H1 (cell line): ENCODE measurements around the gene SUGP2. TPM values are rescaled to one million over a fixed set of nuclear protein-coding genes. Genes with fewer than 3 reads are reported as not detected.

Experiments used
- CTCF ChIA-PET: fragments of 300-600 bp; sonication (Branson Sonifier 250); formaldehyde crosslinking; loops from one replicate; lab custom pipeline; 2021; ENCODE audit not compliant: partially characterized antibody; lab: Charles Lee
- POLR2A ChIA-PET: fragments of 300-600 bp; sonication (Branson Sonifier 250); formaldehyde crosslinking; loops from one replicate; lab custom pipeline; 2021; ENCODE audit warnings: inconsistent platforms; ENCODE audit not compliant: partially characterized antibody; lab: Charles Lee
- DNase-seq, 2 experiments: peaks; one replicate each; pipeline versions ENCODE4 v3.0.0 to v3.0.0-alpha.2; 2010 to 2022; ENCODE audit warnings: low spot score in 2 of 2, low read depth in 1 of 2, mixed read lengths in 1 of 2
- FAIRE-seq: peaks from 2 replicates; lab custom pipeline; 2011; peaks lifted over from hg19 to GRCh38; lab: Jason Lieb, UNC
- H2AFZ ChIP-seq: 2 replicates; pipeline ENCODE4 v1.8.1; 2012; ENCODE audit warnings: low read length, inconsistent platforms
- H2AK5ac ChIP-seq: 2 replicates; pipeline ENCODE4 v1.6.1; 2013; ENCODE audit warnings: low read depth, low read length
- H2BK120ac ChIP-seq: replicated peaks from 2 replicates; pipeline ENCODE3; 2013; ENCODE audit warnings: low read depth, low read length, inconsistent platforms
- H2BK12ac ChIP-seq: 2 replicates; pipeline ENCODE4 v1.6.1; 2013; ENCODE audit warnings: low read depth, low read length
- H2BK15ac ChIP-seq: 2 replicates; pipeline ENCODE4 v1.6.1; 2013; ENCODE audit warnings: low read length
- H2BK20ac ChIP-seq: 2 replicates; pipeline ENCODE4 v1.6.1; 2013; ENCODE audit warnings: low read length
- H2BK5ac ChIP-seq: 2 replicates; pipeline ENCODE4 v1.6.1; 2013; ENCODE audit warnings: low read depth, low read length
- H3K14ac ChIP-seq: 2 replicates; pipeline ENCODE4 v1.6.1; 2013; ENCODE audit warnings: inconsistent platforms; ENCODE audit not compliant: insufficient read length
- H3K18ac ChIP-seq: 2 replicates; pipeline ENCODE4 v1.6.1; 2013; ENCODE audit warnings: low read length; ENCODE audit errors: extremely low read depth
- H3K23ac ChIP-seq: 2 replicates; pipeline ENCODE4 v1.6.1; 2013; ENCODE audit warnings: inconsistent platforms; ENCODE audit not compliant: insufficient read length
- H3K23me2 ChIP-seq: 2 replicates; pipeline ENCODE4 v1.6.1; 2013; ENCODE audit warnings: low read depth, low read length
- H3K27ac ChIP-seq: 2 replicates; pipeline ENCODE4 v1.6.1; 2011; ENCODE audit warnings: low read depth, low read length, inconsistent platforms
- H3K27me3 ChIP-seq, 4 experiments: replicated peaks in 1 of 4; 1 replicate in 1 of 4; 2 replicates in 3 of 4; pipeline versions ENCODE4 v1.6.1 to v1.8.1; 2011 to 2013; ENCODE audit warnings: low read length in 3 of 4, mild to moderate bottlenecking in 3 of 4, inconsistent platforms in 2 of 4, mixed read lengths in 2 of 4, moderate library complexity in 1 of 4; ENCODE audit not compliant: control insufficient read depth in 3 of 4, insufficient read depth in 3 of 4; ENCODE audit errors: extremely low read depth in 1 of 4
- H3K36me3 ChIP-seq, 4 experiments: 2 replicates each; pipeline versions ENCODE4 v1.6.1 to v1.8.1; 2011 to 2013; ENCODE audit warnings: mild to moderate bottlenecking in 4 of 4, low read length in 3 of 4, moderate library complexity in 2 of 4, control low read depth in 1 of 4, inconsistent platforms in 1 of 4; ENCODE audit not compliant: insufficient read depth in 4 of 4, control insufficient read depth in 2 of 4
- H3K4ac ChIP-seq: replicated peaks from 2 replicates; pipeline ENCODE3; 2013; ENCODE audit warnings: low read length, low read depth, mixed read lengths, inconsistent platforms; ENCODE audit not compliant: insufficient read length
- H3K4me1 ChIP-seq, 4 experiments: replicated peaks in 1 of 4; 1 replicate in 1 of 4; 2 replicates in 3 of 4; pipeline versions ENCODE4 v1.6.1 to v1.8.1; 2011 to 2013; ENCODE audit warnings: low read length in 3 of 4, inconsistent platforms in 2 of 4, mixed read lengths in 1 of 4; ENCODE audit not compliant: insufficient read depth in 4 of 4, control insufficient read depth in 3 of 4
- H3K4me2 ChIP-seq, 2 experiments: 2 replicates each; pipeline versions ENCODE4 v1.6.1 to v1.8.1; 2011 to 2013; ENCODE audit warnings: low read depth in 2 of 2, low read length in 2 of 2, control low read depth in 1 of 2, inconsistent platforms in 1 of 2, mild to moderate bottlenecking in 1 of 2; ENCODE audit not compliant: insufficient read depth in 1 of 2
- H3K4me3 ChIP-seq, 4 experiments: fragments of 200-600, 300-600 bp in 1 of 4; sonication (generic), shearing (Covaris generic), sonication (Bioruptor Twin) in 1 of 4; 2 replicates each; pipeline versions ENCODE4 v1.5.1 to v1.8.1; 2011 to 2016; ENCODE audit warnings: low read length in 4 of 4, low read depth in 3 of 4, control low read depth in 2 of 4, inconsistent platforms in 2 of 4, mild to moderate bottlenecking in 2 of 4, mixed read lengths in 1 of 4, moderate library complexity in 1 of 4; ENCODE audit not compliant: insufficient read depth in 2 of 4; ENCODE audit errors: extremely low read depth in 1 of 4
- H3K56ac ChIP-seq: replicated peaks from 2 replicates; pipeline ENCODE3; 2013; ENCODE audit warnings: low read depth, mild to moderate bottlenecking, mixed read lengths, low read length, inconsistent platforms; ENCODE audit not compliant: insufficient read length
- H3K79me1 ChIP-seq: 2 replicates; pipeline ENCODE4 v1.6.1; 2013; ENCODE audit warnings: low read depth, low read length, control low read depth
- H3K79me2 ChIP-seq, 2 experiments: 2 replicates each; pipeline versions ENCODE4 v1.6.1 to v1.8.1; 2012 to 2013; ENCODE audit warnings: low read length in 2 of 2, mild to moderate bottlenecking in 2 of 2, inconsistent platforms in 1 of 2; ENCODE audit not compliant: insufficient read depth in 2 of 2, control insufficient read depth in 1 of 2
- H3K9ac ChIP-seq, 4 experiments: replicated peaks in 1 of 4; 1 replicate in 1 of 4; 2 replicates in 3 of 4; pipeline versions ENCODE4 v1.6.1 to v1.8.1; 2011 to 2013; ENCODE audit warnings: low read depth in 3 of 4, low read length in 3 of 4, control low read depth in 2 of 4, mild to moderate bottlenecking in 2 of 4, moderate library complexity in 2 of 4, inconsistent platforms in 1 of 4; ENCODE audit errors: extremely low read depth in 1 of 4
- H3K9me3 ChIP-seq, 2 experiments: 2 replicates each; pipeline versions ENCODE4 v1.6.1 to v1.8.1; 2012 to 2013; ENCODE audit warnings: mild to moderate bottlenecking in 2 of 2, moderate library complexity in 2 of 2, control low read depth in 1 of 2, inconsistent platforms in 1 of 2, low read depth in 1 of 2, low read length in 1 of 2, mixed read lengths in 1 of 2; ENCODE audit not compliant: insufficient read depth in 2 of 2
- H4K20me1 ChIP-seq, 2 experiments: replicated peaks in 1 of 2; 2 replicates each; pipeline versions ENCODE3 to v1.8.1; 2011 to 2013; ENCODE audit warnings: inconsistent platforms in 2 of 2, low read length in 2 of 2, mild to moderate bottlenecking in 1 of 2; ENCODE audit not compliant: insufficient read depth in 2 of 2, control insufficient read depth in 1 of 2
- H4K5ac ChIP-seq: 2 replicates; pipeline ENCODE4 v1.6.1; 2013; ENCODE audit warnings: low read length, low read depth, mixed read lengths, inconsistent platforms; ENCODE audit not compliant: insufficient read length
- H4K8ac ChIP-seq: 2 replicates; pipeline ENCODE4 v1.8.0; 2013; ENCODE audit warnings: mild to moderate bottlenecking, moderate library complexity, low read length, inconsistent platforms; ENCODE audit not compliant: insufficient read depth; ENCODE audit errors: extremely low read depth
- H4K91ac ChIP-seq: replicated peaks from 2 replicates; pipeline ENCODE3; 2013; ENCODE audit warnings: low read length, mixed read lengths, inconsistent platforms; ENCODE audit not compliant: insufficient read length
- CBX5 ChIP-seq: fragments of 300-800, 300-1000 bp; sonication (generic); IDR thresholded peaks from 2 replicates; pipeline ENCODE4 v1.7.1; 2016; ENCODE audit warnings: antibody characterized with exemption, low read length, low read depth
- JUN ChIP-seq: IDR thresholded peaks from 2 replicates; pipeline ENCODE4 v1.6.1; 2011; ENCODE audit warnings: low read depth, mild to moderate bottlenecking, improper control_type of control experiment, low read length
- KDM5A ChIP-seq: fragments of 200-600 bp; IDR thresholded peaks from 2 replicates; pipeline ENCODE4 v1.7.1; 2012; ENCODE audit warnings: mild to moderate bottlenecking, low read length, inconsistent platforms, mixed read lengths
- MAFK ChIP-seq: IDR thresholded peaks from 2 replicates; pipeline ENCODE4 v1.6.1; 2012; ENCODE audit warnings: low read depth, mild to moderate bottlenecking, improper control_type of control experiment, low read length
- NRF1 ChIP-seq: IDR thresholded peaks from 2 replicates; pipeline ENCODE4 v1.6.1; 2011; ENCODE audit warnings: mild to moderate bottlenecking, low read depth, low read length, improper control_type of control experiment
- RFX5 ChIP-seq: IDR thresholded peaks from 2 replicates; pipeline ENCODE4 v1.6.1; 2011; ENCODE audit warnings: low read depth, low read length, improper control_type of control experiment, borderline replicate concordance
- SIN3A ChIP-seq, 2 experiments: IDR thresholded peaks in 1 of 2; conservative IDR thresholded peaks in 1 of 2; 2 replicates each; pipeline ENCODE4 v1.6.1; 2011 to 2012; ENCODE audit warnings: low read length in 2 of 2, improper control_type of control experiment in 1 of 2, low read depth in 1 of 2, mild to moderate bottlenecking in 1 of 2
- SIRT6 ChIP-seq: IDR thresholded peaks from one replicate; pipeline ENCODE4 v1.7.1; 2012; ENCODE audit warnings: low read length, inconsistent platforms
- TBP ChIP-seq: IDR thresholded peaks from 2 replicates; pipeline ENCODE4 v1.6.1; 2011; ENCODE audit warnings: low read depth, low read length, improper control_type of control experiment
- TEAD4 ChIP-seq: IDR thresholded peaks from 2 replicates; pipeline ENCODE4 v1.6.1; 2012; ENCODE audit warnings: low read depth, low read length, inconsistent platforms, mixed read lengths
- WGBS, 2 experiments: shearing (Covaris generic) in 1 of 2; methylation state at CpG; one replicate each; pipeline versions ENCODE4 v1.1.6 to v1.1.7; 2013 to 2015; ENCODE audit warnings: low lambda C conversion rate in 2 of 2, mixed read lengths in 2 of 2, inconsistent platforms in 1 of 2, low coverage in 1 of 2, missing lambda C conversion rate in 1 of 2; ENCODE audit not compliant: insufficient replicate concordance in 2 of 2, insufficient coverage in 1 of 2, insufficient read length in 1 of 2; ENCODE audit errors: extremely low coverage in 1 of 2, missing lambda C conversion rate in 1 of 2; 5-methylcytosine and 5-hydroxymethylcytosine counted together
- polyA plus RNA-seq, 7 experiments: library from polyadenylated mRNA; depleted of rRNA in 3 of 7; stranded (reverse) in 5 of 7; unstranded in 2 of 7; fragments of >200 nt in 5 of 7; fragments of 200-250 nt in 2 of 7; gene quantifications; 1 replicate in 5 of 7; 2 replicates in 1 of 7; 4 replicates in 1 of 7; pipeline versions ENCODE4 v1.2.1 to v1.2.3, GENCODE V29; 2011 to 2013; ENCODE audit warnings: missing spikeins in 2 of 7, mixed read lengths in 2 of 7
- total RNA-seq: library from RNA; stranded (reverse); fragmentation: NEBNext Ultra II Directional; extraction: Animal tissue kit (Norgen Biotek cat#: 25700); gene quantifications from 2 replicates; pipeline ENCODE4 v1.2.1, GENCODE V29; 2021
- TF ChIP-seq, protein P1 (sequence below), 3 experiments: IDR thresholded peaks; 1 replicate in 2 of 3; 2 replicates in 1 of 3; pipeline versions ENCODE4 v1.5.1 to v1.6.1; 2011; ENCODE audit warnings: low read length in 3 of 3, mild to moderate bottlenecking in 3 of 3, inconsistent platforms in 2 of 3, low read depth in 1 of 3, moderate library complexity in 1 of 3; ENCODE audit not compliant: insufficient read depth in 1 of 3; ENCODE audit errors: control extremely low read depth in 1 of 3

The SUGP2 gene
- total and polyA plus RNA-seq, 2 of the 8 experiments (the other 6 are each of a cell fraction or from before 2014, with no cell fraction given): 57.7 to 114 TPM

DNA sequence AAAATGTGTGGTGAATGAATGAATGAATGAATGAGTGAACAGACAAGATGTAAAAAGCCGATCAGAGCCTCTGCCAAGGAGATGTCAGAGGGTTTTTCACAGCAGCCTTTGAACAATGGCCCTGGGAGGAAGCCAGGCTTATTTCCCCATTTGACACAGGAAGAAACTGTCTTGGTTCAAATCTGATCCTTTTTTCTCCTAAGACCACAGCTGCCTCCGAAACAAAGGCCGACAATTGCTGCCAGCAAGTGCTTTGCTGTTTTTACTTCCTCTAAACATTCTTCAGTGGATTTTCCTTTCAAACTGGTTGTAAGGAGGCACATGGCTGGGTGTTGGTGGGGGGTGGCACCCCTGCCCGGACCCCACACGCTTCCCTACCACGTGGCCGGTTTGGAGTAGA is 48.1 kb downstream of the SUGP2 start:
- no peak overlapping the region for H2BK5ac ChIP-seq
- no peak overlapping the region for H2BK20ac ChIP-seq
- H3K27ac ChIP-seq: no peak overlapping the region
- H4K91ac ChIP-seq: no peak overlapping the region
- H2AK5ac ChIP-seq: no peak overlapping the region
- no peaks in the 10 kb centered on the region for H3K79me2 ChIP-seq
- ChIA-PET POLR2A (interaction anchor here (0.6 to 2.0 kb wide), 3 partner anchors 10 to 56 kb away, joined by 3 to 9 read pairs (median 4); no protein-coding TSS in a partner anchor), CTCF (interaction anchor here (0.6 to 4.1 kb wide), 9 partner anchors 8 to 368 kb away, joined by 3 to 40 read pairs (median 3); no protein-coding TSS in a partner anchor)
- peaks cover 0 to 2% (median 0%) of the 10 kb centered on the region in 4 experiments; a peak in 1 of 7 replicates for H3K27me3 ChIP-seq
- FAIRE-seq (no peak), DNase-seq (no peak)
- H4K8ac ChIP-seq: no peak overlapping the region
- peaks cover 0 to 2% of the 10 kb centered on the region in 2 experiments for H4K20me1 ChIP-seq
- H3K4me1 ChIP-seq: peaks cover 0 to 5% (median 0%) of the 10 kb centered on the region in 4 experiments; a peak in 1 of 7 replicates
- H3K18ac ChIP-seq: no peak overlapping the region
- no peak overlapping the region for H3K4ac ChIP-seq
- no peak overlapping the region for H3K14ac ChIP-seq
- no peak overlapping the region for H3K9ac ChIP-seq
- H3K23me2 ChIP-seq: 0 out of 2 replicates have a peak, but pooled peaks cover 1% of the 10 kb centered on the region
- no peak overlapping the region for H2AFZ ChIP-seq
- no peak overlapping the region for H3K56ac ChIP-seq
- H3K4me2 ChIP-seq: no peak overlapping the region
- H2BK15ac ChIP-seq: 0 out of 2 replicates have a peak overlapping the region, but pooled peaks have one; percentile 8
- no peak overlapping the region for H2BK120ac ChIP-seq
- no peaks in the 10 kb centered on the region for H3K79me1 ChIP-seq
- H3K9me3 ChIP-seq: no peaks in the 10 kb centered on the region
- no peak overlapping the region for H3K4me3 ChIP-seq
- 88% methylated on average over 7 of the region's 7 CpGs; no CpG with 5 or more reads in 1 of the 2 experiments for WGBS, 2 experiments
- H4K5ac ChIP-seq: no peak overlapping the region
- H3K36me3 ChIP-seq: no peaks in the 10 kb centered on the region
- no peak overlapping the region for H3K23ac ChIP-seq
- no peak overlapping the region for H2BK12ac ChIP-seq
- TF ChIP-seq SIN3A (conservative IDR thresholded peaks at IDR 0.05 in 1 of 2, IDR thresholded peaks at IDR 0.05 in 1 of 2; ENCODE audit: low read depth in 1 of 2, low read length in 2 of 2) (no peak), NRF1 (no peak), TEAD4 (no peak), MAFK (no peak), CBX5 (no peak), RFX5 (no peak), SIRT6 (no peak), KDM5A (no peak), JUN (no peak), TBP (no peak)
- TF ChIP-seq, protein P1, sequence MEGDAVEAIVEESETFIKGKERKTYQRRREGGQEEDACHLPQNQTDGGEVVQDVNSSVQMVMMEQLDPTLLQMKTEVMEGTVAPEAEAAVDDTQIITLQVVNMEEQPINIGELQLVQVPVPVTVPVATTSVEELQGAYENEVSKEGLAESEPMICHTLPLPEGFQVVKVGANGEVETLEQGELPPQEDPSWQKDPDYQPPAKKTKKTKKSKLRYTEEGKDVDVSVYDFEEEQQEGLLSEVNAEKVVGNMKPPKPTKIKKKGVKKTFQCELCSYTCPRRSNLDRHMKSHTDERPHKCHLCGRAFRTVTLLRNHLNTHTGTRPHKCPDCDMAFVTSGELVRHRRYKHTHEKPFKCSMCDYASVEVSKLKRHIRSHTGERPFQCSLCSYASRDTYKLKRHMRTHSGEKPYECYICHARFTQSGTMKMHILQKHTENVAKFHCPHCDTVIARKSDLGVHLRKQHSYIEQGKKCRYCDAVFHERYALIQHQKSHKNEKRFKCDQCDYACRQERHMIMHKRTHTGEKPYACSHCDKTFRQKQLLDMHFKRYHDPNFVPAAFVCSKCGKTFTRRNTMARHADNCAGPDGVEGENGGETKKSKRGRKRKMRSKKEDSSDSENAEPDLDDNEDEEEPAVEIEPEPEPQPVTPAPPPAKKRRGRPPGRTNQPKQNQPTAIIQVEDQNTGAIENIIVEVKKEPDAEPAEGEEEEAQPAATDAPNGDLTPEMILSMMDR (IDR thresholded peaks at IDR 0.05; ENCODE audit: control extremely low read depth in 1 of 3, insufficient read depth in 1 of 3, low read depth in 1 of 3, low read length in 3 of 3): no peak
